HG03439 (cell line): ENCODE measurements around the gene PTRH1.
"Not testable (repeated sequence)": the region's sequence is repeated elsewhere in the genome, so short reads cannot be mapped to it uniquely, and the experiment has no call there.

Experiments used
- ATAC-seq: cut with Tn5 transposase; IDR thresholded peaks from one replicate; pipeline ENCODE4 v1.9.1; 2021; ENCODE audit warnings: mild to moderate bottlenecking, moderate library complexity; ENCODE audit not compliant: unreplicated experiment

Gene PTRH1, protein sequence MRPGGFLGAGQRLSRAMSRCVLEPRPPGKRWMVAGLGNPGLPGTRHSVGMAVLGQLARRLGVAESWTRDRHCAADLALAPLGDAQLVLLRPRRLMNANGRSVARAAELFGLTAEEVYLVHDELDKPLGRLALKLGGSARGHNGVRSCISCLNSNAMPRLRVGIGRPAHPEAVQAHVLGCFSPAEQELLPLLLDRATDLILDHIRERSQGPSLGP

DNA sequence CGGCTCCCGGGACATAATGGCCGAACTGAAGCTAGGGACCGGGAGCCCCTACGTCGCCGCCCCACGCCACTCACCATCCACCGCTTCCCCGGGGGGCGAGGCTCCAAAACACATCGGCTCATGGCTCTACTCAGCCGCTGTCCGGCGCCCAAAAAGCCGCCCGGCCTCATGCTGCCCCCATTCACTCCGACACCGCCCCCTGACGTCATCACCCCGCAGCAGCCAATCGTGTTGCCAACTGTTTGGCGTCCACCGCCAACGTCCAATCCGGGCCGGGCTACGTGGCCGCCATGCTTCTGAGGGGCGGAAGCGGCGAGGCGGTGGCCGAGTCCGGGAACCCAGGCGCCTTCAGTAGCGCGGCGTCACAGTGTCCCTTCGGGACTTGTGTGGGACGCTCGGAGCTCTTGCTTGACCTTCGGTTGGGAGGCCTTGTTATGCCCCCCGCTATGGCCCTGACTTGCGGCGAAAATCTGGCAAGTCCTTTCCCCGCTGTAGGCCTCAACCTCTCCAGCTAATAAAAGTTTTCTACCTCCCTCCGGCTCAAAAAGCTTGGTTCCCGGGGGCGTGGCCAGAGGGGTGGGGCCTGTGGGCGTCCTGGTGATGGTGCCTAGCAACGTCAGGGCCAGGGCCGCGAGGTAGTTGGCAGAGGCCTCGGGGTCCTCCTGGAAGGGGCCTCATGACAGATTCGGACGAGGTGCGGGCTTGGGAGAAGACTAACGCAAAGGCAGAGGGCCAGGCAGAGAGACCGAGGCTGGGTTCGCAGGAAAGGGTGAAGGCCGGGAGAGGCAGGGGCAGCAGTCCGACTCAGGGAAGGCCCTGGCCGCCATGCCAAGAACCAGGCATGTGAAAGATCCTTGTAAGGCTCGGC is at the start of gene PTRH1, which contains the start of gene TTC16:
PTRH1 (minus strand) TSS at position 194 of the 868 bp plus-strand sequence; CDS start at position 170, 24 bp downstream.
TTC16 (plus strand) TSS at position 610 of the 868 bp plus-strand sequence; CDS start at position 677, 67 bp downstream.
- ATAC-seq = peak; percentile 92

DNA sequence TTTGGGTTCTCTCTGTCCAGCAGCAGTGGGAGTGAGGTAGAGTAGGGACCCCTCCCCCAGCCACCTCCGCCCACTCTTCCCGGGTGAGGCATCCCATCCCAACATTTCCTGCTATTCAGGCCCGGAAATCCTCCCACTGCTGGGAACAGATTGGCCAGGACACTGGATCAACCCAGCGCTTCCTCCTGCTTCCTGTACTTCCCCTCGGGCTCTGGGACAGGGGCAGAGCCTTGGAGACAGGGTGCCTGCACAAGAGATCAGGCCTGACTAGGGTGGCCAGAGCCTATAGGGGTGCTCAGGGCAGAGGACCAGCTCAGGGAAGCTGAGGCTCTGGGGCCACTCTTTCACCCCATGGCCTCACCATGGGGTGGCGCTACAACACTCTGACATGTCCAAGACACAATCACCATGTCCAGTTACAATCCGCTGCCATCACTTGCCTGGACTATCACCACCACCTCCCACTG is 48.5 kb upstream of the PTRH1 start:
- ATAC-seq = no peak

DNA sequence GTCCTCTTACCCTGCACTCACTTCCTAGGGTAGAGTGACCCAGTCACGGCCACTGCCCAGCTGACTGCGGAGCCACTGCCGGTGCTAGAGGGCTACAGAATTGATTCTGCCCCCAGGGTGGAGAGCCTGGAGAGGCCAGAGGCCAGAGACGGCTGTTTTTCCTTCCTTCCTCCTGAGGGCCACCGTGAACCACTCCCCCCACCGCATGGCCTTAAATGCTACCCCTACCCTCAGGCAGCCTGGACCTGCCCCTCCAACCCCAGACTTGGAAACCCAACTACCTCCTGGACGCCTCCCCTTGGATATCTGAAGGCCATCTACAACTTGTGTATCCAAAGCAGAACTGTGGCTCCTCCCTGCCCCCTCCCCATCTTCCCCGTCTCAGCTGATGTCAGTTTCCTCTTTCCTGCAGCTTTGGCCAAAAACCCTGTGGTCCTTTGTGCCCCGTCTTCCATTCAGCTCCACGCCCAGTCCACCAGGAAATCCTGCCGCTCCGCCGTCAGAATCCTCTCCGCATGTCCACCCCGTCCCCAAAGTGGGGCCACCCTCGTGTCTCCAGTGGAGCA is 46.7 kb upstream of the PTRH1 start:
- no peak for ATAC-seq

DNA sequence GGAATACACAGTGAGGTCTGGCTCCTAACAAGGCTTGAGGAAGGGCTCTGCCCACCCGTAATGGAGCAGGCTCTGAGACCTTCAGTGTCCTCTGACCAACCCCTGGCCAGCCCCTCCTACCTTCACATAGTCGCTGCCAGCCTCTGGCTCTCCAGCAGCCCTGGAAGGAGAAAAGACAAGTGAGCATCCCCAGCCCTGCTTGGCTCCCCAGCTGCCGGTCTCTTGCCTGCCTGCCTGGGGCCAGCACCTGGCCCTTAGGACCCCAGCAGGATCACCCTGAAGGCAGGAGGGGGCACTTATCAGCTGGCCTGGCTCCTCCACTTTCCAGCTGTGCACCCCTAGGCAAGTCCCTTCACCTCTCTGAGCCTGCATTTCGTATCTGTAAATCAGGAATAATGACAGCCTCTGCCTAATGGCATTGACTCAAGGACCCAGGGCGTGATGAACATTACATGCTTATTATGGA is 46.1 kb upstream of the PTRH1 start:
- no peak for ATAC-seq

DNA sequence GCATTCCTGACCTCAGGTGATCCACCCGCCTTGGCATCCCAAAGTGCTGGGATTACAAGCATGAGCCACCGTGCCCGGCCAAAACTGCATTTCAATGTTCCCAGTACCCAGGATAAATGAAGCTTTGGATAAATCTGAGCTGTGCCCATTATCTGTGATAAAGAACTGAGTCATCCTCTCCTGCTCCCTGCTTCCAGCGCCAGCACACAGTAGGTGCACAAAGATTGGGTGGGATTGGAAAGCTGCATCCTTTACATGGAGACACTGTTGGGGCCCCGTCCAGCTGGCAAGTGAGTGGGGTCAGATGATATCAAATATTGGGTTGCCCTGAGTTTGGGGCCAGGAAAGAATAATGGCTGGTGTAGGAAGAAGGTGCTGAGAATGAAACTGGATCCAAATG is 45.6 kb upstream of the PTRH1 start:
- no peak for ATAC-seq

DNA sequence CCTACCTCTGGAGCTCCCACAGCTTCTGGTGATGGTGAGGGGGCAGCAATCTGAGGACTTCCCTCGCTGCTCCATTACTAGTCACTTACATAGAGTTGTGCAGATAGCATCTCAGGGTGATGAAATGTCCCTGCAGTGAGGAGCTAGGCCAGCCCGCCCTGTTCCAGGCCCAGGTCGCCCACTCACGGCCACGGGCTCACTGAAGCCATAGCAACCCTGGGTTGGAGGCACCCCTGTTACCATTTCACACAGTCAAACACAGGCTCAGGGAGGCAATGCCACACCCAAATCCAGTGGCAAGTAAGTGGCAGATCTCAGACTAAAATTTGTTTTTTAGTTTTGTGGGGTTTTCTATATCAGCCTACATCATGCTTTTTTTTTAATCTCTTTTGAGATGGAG is 43.4 kb upstream of the PTRH1 start:
- no peak for ATAC-seq

DNA sequence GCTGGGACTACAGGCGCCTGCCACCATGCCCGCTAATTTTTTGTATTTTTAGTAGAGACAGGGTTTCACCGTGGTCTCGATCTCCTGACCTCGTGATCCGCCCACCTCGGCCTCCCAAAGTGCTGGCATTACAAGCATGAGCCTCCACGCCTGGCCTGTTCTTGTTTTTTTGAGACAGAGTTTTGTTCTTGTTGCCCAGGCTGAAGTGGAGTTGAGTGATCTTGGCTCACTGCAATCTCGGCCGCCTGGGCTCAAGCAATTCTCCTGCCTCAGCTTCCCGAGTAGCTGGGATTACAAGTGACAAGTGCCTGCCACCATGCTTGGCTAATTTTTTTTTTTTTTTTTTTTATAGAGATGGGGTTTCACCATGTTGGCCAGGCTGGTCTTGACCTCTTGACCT is 41.3 kb upstream of the PTRH1 start:
- not testable (repeated sequence) for ATAC-seq

DNA sequence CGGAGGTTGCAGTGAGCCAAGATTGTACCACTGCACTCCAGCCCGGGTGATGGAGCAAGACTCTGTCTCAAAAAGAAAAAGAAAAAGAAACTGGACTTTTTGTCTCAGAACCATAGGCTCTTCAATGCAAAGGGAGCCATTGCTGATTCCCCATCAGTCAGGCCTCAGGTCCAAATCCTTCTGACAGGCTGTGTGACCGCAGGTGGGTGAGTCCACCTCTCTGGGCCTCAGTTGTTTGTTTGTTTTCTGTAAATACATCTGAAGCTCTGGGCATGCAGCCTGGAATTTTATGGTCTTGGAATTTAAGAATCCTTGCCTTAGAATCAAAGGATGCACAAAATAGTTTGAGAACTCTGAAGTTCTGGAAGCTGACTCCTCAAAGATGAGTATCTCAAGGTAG is 40.8 kb upstream of the PTRH1 start:
- ATAC-seq = no peak

DNA sequence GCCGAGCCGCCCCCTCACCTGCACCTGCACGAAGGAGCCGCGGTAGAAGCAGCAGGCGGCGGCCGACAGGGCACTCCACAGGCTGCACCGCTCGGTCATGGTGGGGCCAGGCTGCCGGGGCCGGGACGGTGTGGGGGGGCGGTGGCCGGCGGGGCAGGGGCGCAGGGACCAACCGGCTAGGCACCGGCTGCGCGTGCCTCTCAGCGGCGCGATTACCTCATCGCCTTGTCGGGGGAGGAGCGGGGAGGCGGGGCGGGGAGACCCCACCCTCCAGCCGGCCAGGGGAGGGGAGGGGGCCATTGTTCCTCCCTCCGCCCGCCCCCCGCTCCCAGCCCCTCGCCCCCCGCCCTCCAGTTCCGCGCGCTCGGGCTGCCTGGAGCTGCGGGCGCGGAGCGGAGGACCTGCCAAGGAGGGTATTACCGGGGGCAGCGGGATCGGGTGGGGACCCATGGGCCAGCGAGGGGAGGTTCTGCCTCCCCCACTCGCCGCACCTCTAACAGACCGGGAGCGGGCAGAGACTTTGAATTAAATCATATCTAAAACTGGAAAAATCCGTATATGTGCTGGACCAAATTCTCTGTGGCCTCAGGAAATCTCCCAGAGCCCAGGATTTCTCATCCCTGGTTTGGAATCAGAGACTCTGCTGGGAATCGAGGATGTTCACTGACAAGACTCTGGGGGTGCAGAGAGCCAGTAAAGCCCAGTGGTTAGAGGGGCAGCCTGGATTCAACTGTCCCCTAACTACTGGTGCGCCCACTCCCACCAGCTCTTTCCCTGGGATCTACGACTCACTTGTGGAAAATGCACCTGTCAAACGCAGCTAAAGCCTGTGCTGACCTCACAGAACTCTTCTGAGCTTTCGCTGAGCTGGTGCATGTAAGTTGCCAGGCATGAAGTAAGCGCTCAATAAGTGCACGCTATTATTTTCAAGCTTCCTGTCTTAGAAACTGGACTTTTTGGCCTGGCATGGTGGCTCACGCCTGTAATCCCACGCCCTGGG is 39.9 kb upstream of the PTRH1 start:
- ATAC-seq = no peak

DNA sequence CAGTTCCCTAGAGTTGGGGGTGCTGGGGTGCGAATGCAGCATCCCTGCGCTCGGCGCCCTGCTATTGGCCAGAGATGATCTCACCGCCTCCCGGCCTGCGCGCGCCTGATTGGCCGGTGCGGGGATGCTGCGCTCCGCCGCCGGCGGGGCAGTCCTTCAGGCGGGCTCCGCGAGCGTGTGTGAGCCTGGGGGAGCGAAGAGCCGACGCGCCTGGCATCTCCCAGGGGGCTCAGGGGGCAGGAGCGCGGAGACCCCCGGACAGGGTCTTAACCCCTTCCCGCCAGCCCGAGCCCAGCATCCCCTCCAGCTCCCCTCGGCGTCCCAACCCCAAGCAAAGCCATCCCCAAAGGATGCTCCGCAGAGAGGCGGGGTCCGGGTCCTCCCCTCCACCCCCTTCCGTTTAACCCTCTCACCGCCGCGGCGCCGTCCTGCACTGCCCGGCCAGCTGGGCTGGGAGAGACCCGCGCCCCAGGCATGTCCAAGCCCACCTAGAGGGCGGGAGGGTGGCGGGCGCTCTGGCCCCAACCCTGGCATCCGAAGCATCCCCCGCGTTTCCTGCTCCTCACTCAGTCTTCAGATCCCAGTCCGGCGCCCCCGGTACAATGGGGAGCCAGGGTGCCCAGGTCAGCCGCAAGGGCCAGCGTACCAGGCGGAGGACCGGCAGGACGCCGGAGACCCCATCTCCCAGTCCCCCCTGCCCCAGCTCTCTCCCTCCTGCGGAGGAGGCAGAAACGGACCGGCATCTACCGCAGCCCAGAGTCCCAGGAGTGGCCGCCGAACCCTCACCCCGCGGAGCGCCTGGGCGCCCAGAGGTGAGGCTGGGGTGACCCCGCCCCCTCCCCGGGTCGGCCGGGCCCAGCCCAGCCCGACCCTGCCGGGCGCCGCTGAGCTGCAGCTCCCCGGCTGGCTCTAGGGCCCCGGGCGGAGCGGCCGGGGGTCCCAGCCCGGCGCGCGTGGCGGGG is 38.9 kb upstream of the PTRH1 start:
- no peak for ATAC-seq

DNA sequence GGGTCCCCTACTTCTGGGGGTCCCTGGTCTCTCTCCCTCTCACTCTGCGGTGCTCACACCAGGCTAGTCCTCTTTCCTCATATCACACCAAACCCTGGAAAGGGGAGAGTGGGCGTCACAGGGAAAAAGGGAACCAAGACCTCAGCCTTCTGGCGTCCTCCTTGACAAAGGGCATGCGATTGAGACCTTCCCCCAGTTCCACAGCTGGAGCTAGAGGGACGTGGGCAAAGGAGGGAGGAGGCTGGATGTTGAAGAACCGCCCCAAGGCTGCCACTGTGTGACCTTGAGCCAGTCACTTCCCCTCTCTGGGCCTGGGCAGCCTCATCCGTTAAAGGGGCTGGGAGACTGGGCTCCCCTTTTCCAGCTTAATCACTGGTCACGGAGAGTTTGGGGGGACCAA is 38.2 kb upstream of the PTRH1 start:
- no peak for ATAC-seq

DNA sequence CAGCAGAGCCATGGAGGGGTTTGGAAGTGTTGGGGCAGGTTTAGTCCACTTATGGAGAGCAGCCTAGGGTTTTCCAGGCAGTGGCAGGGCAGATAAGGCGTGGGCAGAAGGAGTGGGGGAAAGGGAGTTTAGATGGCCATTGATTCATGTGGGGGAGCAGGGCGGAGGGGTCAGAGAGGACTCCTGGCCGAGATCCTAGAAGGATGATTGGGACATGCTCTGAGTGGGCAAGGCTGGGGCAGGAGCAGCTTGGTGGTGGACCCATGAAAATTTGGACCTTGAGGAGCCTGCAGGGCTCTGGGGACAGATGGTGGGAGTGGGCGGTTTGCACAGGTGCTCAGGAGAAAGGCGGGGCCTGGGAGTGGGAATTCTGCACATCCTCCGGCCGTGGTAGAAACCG is 37.7 kb upstream of the PTRH1 start:
- no peak for ATAC-seq

DNA sequence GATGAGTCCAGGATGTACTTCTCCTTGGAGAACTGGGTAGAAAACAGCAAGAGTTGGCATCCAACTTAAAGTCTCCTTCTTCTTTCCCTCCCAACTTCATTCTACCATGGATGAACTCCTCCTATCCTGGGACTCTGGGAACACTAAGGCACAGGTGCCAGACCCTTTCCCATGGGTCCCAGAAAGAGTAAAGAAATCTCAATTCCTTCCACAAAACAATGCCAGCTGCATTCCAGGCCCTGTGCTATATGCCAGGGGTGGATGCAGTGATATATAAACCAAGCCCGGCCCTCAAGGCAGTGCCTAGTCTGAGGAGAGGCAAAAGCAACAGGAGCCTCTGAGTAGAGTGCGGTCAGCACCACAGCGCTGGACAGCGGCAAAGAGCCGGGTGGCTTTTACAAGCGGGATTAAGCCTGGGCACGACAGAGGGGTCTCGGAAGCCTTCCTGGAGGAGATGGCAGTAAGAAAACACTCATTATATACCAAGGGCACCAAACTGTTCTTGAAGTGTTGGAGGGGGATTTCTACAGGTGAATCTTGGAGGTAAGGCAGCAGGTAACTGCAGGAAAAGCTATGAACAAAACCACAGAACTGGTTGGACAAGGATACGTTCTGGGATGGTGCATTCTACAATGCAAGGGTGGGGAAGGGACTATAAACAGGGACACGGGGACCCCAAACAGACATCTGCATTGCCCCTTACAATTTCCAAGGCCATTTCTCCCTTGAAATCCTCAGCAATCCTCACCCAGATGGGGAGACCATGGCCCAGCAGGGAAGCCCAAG is 36.0 kb upstream of the PTRH1 start:
- no peak for ATAC-seq

DNA sequence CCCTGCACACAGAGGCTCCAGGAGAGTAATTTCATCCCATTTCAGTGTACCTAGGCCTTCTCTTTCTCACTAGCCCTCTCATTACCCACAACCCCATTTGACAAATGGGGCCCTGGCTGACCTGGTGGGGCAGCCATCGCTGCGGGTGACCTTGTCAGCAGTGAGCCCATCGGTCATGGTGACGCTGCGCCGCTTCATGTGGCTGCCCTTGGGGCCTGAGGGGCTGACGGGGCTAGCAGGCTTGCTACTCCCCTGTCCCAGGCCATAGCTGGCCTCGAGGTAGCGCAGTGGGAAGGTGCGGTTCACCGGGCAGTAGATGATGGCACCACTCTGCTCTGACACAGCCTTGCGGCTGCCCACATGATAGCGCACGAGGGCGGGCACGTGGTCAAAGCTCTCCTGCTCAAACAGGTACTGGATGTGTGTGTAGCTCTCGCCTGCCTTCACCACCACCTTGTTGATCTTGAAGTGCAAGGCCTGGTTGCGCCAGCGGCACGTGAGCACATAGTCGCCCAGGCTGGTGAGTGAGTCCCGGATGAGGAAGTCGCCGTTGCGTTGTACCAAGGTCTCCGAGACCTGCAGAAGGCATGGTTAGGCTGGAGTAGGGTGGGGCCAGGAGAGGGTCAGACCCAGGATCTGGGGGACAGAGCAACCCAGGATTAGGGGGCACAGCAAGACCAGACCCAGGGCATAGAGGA is 33.8 kb upstream of the PTRH1 start:
- no peak for ATAC-seq

DNA sequence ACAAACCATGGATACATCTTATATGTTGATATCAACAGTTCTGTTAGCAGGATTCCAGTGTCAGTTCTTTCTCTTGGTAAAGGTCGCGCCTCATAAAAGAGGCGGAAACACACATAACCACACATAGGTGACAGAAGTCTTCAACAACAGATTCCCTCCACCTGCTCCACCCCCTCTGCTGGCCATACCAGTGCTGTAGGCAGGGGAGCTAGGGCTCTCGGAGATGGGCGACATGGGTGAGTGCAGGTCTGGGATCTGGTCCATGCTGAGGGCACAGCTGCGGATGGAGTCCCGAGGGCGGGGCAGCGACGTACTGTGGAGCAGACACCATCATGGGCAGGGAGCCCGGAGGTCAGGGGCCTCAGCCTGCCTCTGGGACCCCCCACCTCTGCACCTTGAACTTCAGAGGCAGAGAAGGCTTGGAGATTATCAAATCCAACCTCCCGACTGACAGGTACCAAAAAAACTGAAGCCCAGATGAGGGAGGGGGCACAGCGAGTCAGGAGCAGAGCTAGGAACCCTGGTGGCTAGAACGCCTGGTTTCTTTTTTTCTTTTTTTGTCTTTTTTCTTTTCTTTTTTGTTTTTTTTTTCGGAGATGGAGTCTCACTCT is 31.6 kb upstream of the PTRH1 start:
- no peak for ATAC-seq

DNA sequence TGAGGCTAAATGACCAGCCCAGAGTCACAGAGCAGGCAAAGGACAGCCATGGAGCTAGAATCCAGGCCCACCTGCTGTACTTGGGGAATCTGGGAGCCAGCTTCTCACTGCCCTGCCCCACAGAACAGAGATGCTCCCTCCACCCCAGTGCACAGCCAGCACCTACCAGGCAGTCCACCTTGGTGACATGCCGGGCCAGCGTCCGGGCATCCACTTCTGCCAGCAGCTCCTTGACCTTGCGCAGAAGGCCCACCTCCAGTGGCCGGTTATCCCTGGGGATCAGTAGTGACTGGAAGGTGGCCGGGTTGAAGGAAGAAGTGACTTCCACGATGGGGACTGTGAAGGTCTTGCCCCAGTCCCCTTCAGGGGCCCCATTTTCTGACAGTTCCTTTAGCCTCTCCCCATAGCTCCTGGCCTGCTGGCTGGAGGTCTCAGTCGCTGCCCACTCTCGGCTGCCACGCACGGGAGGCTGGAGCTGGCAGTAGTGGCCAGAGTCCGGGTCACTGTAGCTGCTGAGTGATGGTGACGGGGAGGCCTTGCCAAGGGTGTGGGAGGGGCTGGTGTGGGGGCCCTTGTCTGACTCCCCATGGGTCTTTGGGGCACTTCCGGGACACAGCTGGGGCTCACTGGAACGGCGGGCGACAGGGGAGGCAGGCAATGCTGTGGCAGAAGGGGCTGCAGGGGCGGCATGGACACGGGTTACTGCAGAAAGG is 29.1 kb upstream of the PTRH1 start:
- ATAC-seq = no peak
